HG03558 (cell line): Measurements from ENCODE around the gene VEGFC.

Experiments
- ATAC-seq: cut with Tn5 transposase; IDR thresholded peaks from one replicate; pipeline ENCODE4 v1.9.1; 2021; ENCODE audit warnings: moderate number of reproducible peaks; ENCODE audit not compliant: unreplicated experiment; ENCODE audit errors: extremely low read depth

VEGFC gene, protein sequence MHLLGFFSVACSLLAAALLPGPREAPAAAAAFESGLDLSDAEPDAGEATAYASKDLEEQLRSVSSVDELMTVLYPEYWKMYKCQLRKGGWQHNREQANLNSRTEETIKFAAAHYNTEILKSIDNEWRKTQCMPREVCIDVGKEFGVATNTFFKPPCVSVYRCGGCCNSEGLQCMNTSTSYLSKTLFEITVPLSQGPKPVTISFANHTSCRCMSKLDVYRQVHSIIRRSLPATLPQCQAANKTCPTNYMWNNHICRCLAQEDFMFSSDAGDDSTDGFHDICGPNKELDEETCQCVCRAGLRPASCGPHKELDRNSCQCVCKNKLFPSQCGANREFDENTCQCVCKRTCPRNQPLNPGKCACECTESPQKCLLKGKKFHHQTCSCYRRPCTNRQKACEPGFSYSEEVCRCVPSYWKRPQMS

DNA sequence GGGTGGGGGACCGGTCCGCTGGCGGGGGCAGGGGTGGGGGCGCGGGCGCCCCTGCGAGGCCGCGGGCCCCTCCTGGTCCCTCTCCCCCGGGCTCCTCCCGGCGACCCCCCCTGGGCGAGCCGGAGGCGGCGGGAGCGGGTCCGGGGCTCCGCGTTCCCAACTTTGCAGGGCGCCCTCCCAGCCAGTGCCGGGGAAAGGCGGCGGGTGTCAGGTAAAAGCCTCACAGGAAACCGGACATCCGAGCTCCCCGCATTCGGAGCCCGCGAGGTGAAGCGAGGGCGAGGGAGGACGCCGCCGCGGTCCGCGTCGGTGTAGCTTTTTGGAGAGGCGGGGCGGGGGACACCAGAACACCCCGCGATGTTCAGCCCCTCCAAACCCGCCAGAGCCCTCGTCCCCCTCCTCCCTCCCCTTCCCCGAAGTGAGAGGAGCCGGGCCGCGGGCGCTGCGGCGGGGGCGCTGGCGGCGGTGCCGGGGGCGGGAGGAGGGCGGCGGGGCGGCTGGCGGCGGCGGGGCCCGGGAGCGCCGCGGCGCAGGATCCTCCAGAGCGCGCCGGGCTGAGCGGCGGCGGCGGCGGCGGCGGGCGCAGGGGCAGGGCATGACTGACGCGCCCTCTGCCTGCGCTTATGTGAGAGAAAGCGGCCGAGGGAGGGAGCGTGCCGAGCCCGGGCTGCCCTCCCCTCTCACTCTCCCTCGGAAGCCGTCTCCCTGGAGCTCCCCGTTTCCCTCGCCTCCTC is at the start of gene VEGFC:
Gene VEGFC (minus strand): TSS at position 597 of the 734 bp plus-strand sequence. CDS start 611 bp downstream, outside the sequence.
- peak; percentile 50 for ATAC-seq

DNA sequence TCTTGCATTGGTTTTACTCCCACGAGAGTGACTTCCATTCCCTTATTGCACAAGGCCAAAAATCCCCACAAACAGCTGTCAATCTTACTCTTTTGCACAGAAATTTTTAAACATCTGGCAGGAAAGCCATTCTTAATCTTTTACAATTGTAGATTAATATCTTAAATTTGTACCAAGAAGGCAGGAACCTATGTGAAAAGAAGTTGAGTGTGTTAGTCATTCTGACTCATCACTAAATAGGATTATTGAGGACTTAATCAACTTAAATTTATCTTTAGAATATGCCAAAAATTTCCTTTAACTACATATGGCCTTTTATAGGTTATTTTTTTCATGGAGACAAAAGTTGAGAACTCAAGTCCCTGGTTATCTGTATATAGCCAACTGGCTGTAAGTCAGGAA is 49.0 kb upstream of the VEGFC start:
- ATAC-seq = no peak

DNA sequence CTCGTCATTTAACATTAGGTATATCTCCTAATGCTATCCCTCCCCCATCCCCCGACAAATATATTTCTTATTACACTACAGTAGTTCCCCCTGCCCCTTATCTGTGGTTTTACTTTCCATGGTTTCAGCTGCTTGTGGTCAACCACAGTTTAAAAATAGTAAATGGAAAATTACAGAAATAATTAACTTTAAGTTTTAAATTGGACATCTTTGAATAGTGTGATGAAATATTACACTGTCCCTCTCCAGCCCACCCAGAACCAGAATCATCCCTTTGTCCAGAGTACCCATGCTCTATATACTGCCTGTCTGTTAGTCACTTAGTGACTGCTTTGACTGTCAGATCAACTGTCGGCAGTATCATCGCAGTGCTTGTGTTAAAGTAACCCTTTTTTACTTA is 47.4 kb upstream of the VEGFC start:
- no peak for ATAC-seq

DNA sequence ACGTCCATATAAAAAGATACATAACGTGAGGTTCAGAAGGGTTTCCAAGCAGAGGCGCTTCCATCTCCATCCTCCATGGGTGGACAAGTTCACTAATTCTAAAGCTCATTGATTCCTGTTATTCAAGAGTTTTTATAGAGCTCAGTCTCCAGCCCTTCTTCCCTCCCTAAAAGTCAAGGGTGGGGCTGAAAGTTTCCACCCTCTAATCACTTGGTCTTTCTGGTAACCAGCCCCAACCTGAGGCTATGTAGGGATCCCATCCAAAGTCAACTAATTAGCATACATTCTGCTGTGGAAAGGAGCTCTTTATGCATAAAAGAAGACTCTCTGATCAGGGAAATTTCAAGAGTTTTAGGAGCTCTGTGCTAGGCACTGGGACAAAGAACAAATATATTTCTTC is 46.9 kb upstream of the VEGFC start:
- no peak for ATAC-seq

DNA sequence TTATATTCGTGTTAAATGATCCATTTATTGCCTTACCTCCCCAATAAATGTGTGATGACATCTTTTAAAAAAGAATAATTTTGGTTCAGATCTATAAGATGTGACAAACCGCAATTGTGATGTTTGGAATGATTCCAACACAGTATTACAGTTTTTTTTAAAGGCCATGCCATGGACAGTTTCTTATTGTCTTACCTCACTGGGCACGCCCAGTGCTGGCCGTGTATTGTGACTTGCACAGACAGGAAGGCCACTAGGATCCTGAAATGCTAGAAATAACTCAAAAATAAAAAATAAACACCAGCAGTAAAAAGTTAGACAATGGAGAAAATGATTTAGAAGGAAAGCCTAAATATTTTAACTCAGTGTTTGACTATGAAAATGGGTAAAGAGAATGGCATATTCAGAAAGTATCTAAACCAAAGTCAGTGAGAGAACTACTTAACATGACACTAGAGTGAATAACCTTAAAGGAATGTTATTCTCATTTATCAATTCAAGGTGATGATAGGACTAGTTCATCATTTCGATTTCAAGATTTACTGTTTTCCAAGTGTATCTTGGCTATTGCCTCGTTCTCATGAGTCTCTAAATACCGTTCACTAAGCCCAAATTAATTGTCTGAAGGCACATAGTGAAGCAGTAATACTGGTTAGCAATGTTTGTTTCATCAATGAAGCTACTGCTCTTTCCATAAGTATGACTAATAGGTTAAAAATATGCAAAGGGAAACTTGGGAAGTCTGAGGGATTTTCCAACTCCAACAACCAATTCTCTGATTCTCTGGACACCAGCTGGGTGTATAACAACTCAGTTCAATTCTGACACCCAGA is 46.1 kb upstream of the VEGFC start:
- ATAC-seq = no peak

DNA sequence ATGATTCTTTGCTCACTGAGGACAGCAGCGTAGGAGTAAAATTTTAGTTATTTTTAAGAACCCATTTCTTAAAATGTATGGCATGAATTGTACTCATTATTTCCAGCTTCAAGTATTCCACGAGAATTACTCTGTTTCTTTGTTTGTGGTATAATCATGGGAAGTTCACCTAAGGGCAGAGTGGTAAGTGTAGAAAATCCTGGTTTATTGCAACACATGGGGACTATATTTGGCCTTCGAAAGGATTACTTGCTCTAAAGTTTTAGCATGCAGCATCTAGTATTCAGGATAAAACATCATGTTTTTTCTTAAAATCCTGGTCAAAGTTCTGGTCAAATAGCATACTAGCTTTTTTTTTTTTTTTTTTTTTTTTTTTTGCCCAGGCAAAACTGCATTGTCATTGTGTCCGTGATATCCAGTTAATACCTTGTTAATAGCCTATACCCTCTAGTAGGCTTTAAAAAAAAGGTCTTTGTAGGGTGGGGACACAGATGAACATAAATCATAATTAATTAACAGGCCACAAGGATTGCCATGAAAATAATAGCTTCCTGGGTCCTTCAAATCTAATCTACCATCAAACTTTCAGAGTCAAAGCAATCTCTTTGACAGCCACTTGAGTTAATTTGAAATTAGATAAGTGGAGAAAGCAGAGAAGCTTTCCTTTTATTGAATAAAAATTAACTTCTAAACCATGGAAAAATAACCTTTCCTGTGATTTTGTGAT is 44.6 kb upstream of the VEGFC start:
- no peak for ATAC-seq

DNA sequence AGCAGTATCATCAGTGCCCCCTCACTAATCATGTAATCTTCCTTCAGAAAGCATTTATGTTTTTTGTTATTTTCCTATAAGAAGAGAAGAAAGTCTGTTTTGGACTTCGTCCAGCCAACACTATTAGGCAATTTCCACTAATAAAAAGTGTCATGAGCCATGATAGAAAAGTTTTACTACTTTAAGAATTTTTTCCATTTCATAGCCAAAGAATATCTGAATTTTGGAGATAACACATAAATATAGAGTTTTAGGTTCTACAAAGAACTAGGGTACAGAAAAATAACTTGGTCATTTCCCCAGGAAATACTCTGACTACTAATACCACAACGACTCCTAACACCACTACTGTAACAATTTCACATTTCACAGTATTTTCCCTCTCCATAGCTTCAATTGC is 41.8 kb upstream of the VEGFC start:
- ATAC-seq = no peak

DNA sequence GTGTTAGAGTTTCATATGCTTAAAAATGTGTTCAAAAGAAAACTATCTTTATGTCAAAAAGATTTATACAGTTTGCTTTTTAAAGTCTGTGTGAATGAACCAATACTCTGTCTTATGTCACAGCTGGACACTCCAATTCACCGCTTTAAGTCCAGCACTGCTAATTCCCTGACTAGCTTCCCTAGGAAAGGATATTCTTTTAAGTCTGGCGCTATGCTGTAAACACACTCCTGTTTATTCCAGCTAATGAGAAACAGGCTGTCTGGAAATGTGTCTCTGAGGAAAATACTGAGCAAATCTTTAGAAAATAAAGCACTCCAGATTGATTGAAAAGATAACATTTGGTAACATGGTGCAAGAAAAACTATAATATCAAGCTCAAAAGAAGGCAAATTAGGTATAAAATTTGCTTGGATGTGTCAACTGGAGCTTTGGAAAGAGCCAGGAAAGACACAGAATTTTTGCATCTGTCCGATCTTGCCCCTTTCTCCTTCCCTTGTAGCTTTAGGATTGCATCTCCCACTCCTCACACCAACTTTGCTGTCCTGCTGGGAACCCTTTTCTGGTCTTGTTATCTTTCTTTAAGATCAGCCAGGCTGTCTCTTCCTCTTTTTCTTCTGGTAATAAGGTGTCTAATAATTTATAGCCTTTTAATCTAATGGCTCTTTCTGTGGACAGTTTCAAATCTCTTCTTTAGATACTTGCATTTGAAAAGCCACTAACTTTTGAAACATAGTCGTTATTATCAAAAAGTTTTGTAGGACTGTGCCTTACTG is 40.9 kb upstream of the VEGFC start:
- ATAC-seq = no peak

DNA sequence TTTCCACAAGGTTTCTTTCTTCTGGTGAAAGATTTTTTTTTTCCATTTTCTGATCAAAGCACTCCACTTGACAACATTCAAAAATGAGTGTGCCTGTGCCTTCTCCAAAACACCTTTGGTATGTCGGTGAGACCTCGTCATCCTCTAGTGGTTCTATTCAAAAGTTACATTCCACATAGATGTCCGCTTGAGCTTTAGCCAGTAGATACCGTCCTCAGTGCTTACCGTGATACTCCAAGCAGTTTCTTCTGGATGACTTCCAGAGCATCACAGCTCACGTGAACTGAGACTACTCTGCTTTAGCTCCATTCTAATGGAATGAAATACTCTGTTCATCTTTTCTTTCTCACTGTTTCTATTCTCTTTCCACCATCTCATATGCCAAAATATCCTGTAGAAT is 38.2 kb upstream of the VEGFC start:
- ATAC-seq = no peak

DNA sequence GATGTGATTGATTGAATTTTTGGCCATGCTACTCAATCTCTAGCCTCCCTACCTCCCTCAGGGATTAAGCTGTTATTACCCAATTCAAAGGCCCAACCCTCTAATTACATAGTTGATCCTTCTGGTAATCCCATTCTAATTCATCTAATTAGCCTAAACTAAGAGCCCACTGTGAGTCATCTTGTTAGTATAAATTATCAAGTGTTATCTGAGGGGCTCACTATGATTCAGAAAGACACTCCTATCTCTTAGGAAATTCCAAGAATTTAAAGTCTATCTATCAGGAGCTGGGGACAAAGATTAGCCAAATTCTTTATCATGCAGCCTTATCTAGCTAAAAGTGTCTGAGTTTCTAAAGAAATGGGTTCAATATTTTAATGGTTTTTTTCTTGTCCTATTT is 32.9 kb upstream of the VEGFC start:
- ATAC-seq = no peak

DNA sequence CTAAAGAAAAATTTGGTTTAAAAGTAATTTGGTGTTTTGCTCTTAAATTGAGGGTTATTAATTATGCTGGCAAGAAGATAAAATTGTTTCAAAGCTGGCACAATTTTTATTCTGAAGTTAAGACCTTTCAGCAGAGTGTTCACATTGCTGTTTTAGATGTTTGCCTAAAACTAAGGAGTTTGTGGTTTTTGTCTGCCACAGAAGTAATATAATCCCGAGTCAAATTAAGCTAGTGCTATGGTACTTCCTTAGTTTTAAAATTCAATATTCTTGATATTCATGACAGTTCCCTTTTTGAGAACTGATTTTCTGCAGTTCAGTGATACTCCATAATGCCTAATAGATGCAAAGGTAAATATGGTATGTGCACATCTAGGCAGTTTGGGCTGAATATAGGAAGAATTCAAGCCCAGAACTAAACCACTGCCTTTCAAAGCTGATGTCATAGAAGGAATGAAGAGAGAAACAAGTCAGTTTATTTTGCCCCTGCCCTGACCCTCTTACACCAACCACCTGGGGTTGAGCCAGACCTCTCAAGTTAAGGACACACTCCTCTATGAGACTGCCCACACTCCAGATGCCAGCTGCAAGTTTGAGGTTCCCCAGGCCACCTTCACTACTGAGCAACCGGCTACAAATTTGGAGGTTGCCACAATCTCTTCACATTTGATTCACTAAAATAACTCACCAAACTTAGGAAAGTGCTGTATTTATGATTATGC is 32.1 kb upstream of the VEGFC start:
- ATAC-seq = no peak

DNA sequence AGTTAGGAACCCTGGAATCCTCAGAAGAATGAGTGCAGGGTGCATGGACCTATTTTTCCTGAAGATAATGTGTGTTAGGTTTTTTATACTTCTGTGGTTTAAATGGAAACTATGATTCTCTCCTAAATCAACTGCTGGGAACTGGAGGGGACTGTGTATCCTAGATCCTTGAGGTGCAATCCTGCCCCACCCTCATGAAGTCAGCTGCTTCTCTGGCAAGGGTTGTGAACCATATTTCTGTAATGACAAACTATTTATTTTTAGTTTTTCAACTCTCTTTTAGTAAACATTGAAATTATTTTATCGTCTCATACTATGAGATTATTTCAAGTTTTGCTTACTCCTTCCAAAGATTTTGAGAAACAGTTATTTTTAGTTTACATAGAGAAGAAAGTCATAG is 25.8 kb upstream of the VEGFC start:
- ATAC-seq = no peak

DNA sequence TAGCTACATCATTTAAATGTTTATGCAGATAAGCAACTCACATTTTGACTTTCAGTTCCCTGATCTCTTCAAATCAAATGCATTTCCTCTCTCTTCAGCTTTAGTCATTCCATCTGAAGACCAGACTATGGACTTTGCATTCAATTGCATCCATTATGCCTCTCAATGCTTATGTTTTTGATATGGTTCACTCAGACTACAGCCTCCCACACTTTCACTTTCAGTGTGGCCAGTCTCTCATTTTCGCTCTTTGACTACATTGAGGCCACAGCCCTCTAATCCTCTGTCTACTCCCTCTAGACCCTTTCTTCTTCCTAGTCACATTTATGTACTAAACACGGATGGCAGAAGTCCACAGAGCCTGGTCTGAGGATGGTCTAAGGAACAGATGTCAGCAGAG is 24.5 kb upstream of the VEGFC start:
- peak; percentile 53 for ATAC-seq

DNA sequence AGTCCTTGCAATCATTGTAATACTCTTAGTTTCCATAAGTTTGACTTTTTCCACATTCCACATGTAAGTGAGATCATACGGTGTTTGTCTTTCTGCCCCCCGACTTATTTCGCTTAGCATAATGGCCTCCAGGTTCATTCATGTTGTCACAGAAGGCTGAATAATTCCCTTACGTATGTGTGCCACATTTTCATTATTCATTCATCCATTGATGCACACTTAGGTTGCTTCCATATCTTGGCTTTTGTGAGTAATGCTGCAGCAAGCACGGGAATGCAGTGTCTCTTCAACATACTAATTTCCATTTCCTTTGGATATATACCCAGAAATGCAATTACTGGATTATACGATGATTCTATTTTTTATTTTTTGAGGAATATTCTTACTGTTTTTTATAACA is 22.0 kb upstream of the VEGFC start:
- no peak for ATAC-seq

DNA sequence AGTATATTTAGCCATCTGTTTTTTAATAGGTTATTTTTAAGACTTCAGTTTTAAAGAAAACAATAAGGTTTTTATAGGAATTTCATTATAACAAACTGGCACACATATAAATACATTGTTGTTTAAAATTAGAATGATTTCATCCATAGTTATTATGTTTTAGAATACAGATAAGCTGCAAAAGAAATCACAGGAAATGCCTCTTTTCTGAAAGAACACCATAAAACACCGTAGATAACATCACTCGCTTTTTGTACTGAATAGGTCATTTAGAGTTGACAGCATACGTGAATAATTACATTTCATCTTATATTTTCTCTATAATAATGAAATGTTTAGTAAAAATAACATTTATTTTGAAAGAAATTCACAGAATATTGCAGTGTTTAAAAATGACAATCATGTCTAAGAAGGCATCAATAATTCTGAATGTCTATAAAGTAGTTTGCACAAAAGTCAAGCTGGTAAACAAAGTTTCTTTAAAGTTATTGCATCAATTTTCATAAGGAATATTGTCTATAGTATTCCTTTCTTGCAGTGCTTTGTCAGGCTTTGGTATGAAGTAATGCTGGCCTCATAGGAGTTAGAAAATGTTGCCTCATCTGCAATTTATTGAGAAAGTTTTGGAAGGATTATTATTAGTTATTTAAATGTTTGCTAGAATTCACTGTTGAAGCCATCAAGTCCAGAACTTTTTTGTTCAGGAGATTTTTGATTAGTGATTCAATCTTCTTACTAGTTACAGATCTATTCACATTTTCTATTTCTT is 17.9 kb upstream of the VEGFC start:
- no peak for ATAC-seq

DNA sequence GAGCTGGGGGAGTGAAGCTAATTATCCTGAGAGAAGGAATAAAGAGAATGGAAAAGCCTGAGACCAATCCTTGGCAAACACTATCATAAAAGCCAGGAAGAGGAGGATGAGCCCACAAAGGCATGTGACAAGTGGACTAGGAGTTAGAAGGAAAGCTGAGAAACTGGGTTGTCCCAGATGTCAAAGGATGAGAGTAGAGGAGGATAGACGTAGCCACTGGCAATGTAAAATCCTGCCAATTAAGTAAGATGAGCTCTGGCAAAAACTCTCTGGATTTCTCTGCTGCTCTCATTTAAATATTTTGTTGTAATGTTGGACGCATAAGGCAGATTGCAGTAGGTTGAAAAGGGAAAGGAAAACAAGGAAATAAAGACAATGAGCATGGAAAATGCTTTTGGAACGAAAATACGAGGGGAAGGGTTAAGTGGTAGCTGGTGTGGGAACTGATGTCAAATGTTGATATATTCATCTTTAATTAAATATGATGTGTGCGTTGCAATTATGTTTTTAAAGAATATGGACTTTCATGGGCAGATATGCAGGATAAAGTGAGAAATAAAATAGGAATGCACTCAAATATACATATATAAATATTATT is 14.2 kb upstream of the VEGFC start:
- no peak for ATAC-seq

DNA sequence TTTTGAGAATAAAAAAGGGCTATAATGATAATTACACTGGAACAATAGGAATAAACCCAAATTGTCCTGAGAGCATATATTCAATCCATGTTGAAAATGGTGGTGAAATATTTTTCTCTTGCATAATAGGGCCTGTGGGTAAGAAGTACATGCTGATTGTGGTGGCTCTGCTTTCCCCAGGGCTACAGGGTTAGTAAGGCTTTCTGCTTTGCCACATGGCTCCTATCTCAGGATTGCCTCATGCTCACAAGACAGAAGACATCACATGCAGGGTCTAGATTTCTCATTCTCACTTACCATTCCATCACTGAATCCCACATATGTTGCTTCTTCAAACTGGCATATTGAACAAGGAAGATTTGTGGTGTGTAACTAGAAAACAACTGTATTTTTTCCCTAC is 12.4 kb upstream of the VEGFC start:
- ATAC-seq = no peak
